GM23338 (cell line): Measurements from ENCODE around the gene MYO16.

Experiments used
- CTCF ChIP-seq, 2 experiments: fragments of 200-600 bp in 1 of 2; sonication (generic) in 1 of 2; conservative IDR thresholded peaks; 2 replicates each; pipeline versions ENCODE4 v1.5.1 to v1.6.1; 2016 to 2017; ENCODE audit warnings: antibody characterized with exemption in 2 of 2, low read depth in 2 of 2, mild to moderate bottlenecking in 2 of 2, moderate library complexity in 1 of 2
- ETS1 ChIP-seq: IDR thresholded peaks from 2 replicates; pipeline ENCODE4 v1.6.1; 2016; ENCODE audit warnings: antibody characterized with exemption
- EZH2 ChIP-seq: fragments of 200-600 bp; sonication (generic); IDR thresholded peaks from one replicate; pipeline ENCODE4 v1.8.0; 2017; ENCODE audit warnings: antibody characterized with exemption, mild to moderate bottlenecking, low read depth; ENCODE audit not compliant: unreplicated experiment
- EZH2phosphoT487 ChIP-seq: fragments of 200-600 bp; sonication (generic); IDR thresholded peaks from one replicate; pipeline ENCODE4 v1.8.1; 2018; ENCODE audit warnings: antibody characterized with exemption; ENCODE audit not compliant: unreplicated experiment
- POLR2AphosphoS5 ChIP-seq: IDR thresholded peaks from 2 replicates; pipeline ENCODE4 v1.6.1; 2016; ENCODE audit warnings: antibody characterized with exemption, low read depth
- REST ChIP-seq: IDR thresholded peaks from one replicate; pipeline ENCODE4 v1.6.1; 2018; ENCODE audit warnings: antibody characterized with exemption; ENCODE audit not compliant: unreplicated experiment
- TF ChIP-seq, protein P1 (sequence below): fragments of 250-450 bp; sonication (Bioruptor Pico); IDR thresholded peaks from 2 replicates; pipeline ENCODE4 v1.5.0; 2020; ENCODE audit warnings: mild to moderate bottlenecking, moderate library complexity

DNA sequence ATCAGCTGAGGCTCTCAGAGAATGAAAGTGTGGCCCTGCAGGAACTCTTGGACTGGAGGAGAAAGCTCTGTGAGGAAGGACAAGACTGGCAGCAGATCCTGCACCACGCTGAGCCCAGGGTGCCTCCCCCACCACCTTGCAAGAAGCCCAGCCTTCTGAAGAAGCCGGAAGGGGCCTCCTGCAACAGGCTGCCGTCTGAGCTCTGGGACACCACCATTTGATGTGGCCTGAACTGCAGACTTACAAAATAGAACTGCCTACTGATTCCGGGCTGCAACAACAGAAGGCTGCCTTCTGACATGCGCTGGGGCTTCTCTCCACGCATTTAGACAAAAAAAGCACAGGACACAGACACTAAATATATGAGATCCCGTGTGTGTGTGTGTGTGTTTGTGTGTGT lies 577.2 kb downstream of the MYO16 start:
- TF ChIP-seq EZH2, result no peak
- TF ChIP-seq CTCF (conservative IDR thresholded peaks at IDR 0.05; ENCODE audit: low read depth in 2 of 2), result no peak
- TF ChIP-seq ETS1, result no peak
- TF ChIP-seq REST, result no peak
- TF ChIP-seq, protein P1, sequence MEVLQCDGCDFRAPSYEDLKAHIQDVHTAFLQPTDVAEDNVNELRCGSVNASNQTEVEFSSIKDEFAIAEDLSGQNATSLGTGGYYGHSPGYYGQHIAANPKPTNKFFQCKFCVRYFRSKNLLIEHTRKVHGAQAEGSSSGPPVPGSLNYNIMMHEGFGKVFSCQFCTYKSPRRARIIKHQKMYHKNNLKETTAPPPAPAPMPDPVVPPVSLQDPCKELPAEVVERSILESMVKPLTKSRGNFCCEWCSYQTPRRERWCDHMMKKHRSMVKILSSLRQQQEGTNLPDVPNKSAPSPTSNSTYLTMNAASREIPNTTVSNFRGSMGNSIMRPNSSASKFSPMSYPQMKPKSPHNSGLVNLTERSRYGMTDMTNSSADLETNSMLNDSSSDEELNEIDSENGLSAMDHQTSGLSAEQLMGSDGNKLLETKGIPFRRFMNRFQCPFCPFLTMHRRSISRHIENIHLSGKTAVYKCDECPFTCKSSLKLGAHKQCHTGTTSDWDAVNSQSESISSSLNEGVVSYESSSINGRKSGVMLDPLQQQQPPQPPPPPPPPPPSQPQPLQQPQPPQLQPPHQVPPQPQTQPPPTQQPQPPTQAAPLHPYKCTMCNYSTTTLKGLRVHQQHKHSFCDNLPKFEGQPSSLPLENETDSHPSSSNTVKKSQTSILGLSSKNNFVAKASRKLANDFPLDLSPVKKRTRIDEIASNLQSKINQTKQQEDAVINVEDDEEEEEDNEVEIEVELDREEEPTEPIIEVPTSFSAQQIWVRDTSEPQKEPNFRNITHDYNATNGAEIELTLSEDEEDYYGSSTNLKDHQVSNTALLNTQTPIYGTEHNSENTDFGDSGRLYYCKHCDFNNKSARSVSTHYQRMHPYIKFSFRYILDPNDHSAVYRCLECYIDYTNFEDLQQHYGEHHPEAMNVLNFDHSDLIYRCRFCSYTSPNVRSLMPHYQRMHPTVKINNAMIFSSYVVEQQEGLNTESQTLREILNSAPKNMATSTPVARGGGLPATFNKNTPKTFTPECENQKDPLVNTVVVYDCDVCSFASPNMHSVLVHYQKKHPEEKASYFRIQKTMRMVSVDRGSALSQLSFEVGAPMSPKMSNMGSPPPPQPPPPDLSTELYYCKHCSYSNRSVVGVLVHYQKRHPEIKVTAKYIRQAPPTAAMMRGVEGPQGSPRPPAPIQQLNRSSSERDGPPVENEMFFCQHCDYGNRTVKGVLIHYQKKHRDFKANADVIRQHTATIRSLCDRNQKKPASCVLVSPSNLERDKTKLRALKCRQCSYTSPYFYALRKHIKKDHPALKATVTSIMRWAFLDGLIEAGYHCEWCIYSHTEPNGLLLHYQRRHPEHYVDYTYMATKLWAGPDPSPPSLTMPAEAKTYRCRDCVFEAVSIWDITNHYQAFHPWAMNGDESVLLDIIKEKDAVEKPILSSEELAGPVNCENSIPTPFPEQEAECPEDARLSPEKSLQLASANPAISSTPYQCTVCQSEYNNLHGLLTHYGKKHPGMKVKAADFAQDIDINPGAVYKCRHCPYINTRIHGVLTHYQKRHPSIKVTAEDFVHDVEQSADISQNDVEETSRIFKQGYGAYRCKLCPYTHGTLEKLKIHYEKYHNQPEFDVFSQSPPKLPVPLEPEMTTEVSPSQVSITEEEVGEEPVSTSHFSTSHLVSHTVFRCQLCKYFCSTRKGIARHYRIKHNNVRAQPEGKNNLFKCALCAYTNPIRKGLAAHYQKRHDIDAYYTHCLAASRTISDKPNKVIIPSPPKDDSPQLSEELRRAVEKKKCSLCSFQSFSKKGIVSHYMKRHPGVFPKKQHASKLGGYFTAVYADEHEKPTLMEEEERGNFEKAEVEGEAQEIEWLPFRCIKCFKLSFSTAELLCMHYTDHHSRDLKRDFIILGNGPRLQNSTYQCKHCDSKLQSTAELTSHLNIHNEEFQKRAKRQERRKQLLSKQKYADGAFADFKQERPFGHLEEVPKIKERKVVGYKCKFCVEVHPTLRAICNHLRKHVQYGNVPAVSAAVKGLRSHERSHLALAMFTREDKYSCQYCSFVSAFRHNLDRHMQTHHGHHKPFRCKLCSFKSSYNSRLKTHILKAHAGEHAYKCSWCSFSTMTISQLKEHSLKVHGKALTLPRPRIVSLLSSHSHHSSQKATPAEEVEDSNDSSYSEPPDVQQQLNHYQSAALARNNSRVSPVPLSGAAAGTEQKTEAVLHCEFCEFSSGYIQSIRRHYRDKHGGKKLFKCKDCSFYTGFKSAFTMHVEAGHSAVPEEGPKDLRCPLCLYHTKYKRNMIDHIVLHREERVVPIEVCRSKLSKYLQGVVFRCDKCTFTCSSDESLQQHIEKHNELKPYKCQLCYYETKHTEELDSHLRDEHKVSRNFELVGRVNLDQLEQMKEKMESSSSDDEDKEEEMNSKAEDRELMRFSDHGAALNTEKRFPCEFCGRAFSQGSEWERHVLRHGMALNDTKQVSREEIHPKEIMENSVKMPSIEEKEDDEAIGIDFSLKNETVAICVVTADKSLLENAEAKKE (CRISPR knock-in tag), result no peak
- TF ChIP-seq EZH2phosphoT487, result no peak
- TF ChIP-seq POLR2AphosphoS5, result no peak
